ENCODE data around the gene PNLIPRP1.

DNA sequence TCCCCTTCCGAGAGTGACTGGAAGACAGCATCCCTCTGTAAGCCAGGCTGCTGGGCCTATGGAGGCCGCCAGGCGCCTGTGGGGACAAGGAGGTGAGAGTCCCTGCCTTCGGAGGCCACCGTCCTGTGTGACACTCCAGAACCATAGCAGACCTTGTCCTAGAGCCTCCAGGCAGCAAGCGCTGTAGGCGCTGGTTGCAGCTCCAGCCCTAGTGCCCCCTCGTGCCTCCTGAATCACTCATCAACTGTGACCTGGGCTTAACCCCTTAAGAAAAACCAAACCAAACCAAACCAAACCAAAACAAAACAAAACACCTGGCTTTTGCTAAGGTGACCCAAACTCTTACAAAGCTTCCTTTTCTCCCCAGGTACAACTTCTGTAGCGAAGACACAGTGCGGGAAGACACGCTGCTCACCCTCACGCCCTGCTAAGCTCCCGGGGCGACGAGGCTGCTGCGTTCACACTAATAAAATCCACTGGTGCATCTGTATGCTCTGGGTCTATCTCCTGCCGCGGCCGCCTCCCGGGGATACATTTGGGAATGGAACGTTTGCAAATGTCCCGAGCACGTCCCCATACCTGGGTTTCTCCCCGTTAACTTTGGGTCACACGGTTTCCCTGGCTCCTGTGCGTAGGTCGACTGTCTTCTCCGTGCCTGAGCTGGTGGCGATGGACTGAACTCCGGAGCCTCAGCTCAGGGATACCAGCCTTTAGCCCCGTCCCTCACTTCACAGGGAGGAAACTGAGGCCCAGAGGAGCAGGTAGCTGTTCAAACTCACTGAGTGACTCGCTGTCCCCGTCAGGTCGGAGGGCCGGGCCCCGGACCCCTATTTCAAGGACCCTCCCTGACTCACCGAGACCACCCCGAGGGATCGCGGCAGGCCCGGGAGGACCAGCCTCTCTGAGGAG is 18.2 kb downstream of the PNLIPRP1 start:
- TF ChIP-seq, protein P1, sequence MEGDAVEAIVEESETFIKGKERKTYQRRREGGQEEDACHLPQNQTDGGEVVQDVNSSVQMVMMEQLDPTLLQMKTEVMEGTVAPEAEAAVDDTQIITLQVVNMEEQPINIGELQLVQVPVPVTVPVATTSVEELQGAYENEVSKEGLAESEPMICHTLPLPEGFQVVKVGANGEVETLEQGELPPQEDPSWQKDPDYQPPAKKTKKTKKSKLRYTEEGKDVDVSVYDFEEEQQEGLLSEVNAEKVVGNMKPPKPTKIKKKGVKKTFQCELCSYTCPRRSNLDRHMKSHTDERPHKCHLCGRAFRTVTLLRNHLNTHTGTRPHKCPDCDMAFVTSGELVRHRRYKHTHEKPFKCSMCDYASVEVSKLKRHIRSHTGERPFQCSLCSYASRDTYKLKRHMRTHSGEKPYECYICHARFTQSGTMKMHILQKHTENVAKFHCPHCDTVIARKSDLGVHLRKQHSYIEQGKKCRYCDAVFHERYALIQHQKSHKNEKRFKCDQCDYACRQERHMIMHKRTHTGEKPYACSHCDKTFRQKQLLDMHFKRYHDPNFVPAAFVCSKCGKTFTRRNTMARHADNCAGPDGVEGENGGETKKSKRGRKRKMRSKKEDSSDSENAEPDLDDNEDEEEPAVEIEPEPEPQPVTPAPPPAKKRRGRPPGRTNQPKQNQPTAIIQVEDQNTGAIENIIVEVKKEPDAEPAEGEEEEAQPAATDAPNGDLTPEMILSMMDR (conservative IDR thresholded peaks at IDR 0.05 in 1 of 2, IDR thresholded peaks at IDR 0.05 in 1 of 2; ENCODE audit: low read depth in 1 of 2, low read length in 2 of 2): no peak
- no peak for TF ChIP-seq EZH2 (IDR thresholded peaks at IDR 0.05; ENCODE audit: low read length, missing control alignments)
